Caki2 (cell line): ENCODE data around the gene LRRC39. TPM values are rescaled to one million over a fixed set of nuclear protein-coding genes. Genes with fewer than 3 reads are reported as not detected.

Experiments used
- DNase-seq: peaks from one replicate; pipeline ENCODE4 v3.0.0-alpha.2; 2015; ENCODE audit warnings: low read depth
- in situ Hi-C: cut with HindIII; loops from 2 replicates; pipeline ENCODE4 v1.10.0; 2016; ENCODE audit warnings: low sequenced_read_pairs, low pct_unique_long_range_greater_than_20kb, mixed read lengths
- total RNA-seq: library from RNA; depleted of rRNA; stranded (reverse); fragments of >200 nt; shearing (Covaris generic); gene quantifications from 2 replicates; pipeline ENCODE4 v1.2.3, GENCODE V29; 2014; ENCODE audit warnings: low replicate concordance; rRNA removed

The LRRC39 gene
- total RNA-seq, 1 experiment from 2014 or later: not detected

- in situ Hi-C loops: no loop called here
- no peak for DNase-seq
These were observed 76.5 kb downstream of the LRRC39 start for GRCh38 chr1:100101564-100101963.

GRCh38 chr1:100100202-100100601 lies 77.9 kb downstream of the LRRC39 start:
- no peak for DNase-seq
- in situ Hi-C loops: no loop called here

Other genes starting within 250 kb of the LRRC39 start
- gene SLC35A3, start 208.3 kb downstream of the LRRC39 start, total RNA-seq: 12.4 and 13.4 TPM in 2 replicates
- gene SASS6, start 45.3 kb downstream of the LRRC39 start, total RNA-seq: 2.9 and 4.3 TPM in 2 replicates
- 1.7 and 8.7 TPM in 2 replicates for gene TRMT13, start 45.1 kb downstream of the LRRC39 start, total RNA-seq
- 1.2 and 1.8 TPM in 2 replicates for gene DBT, start 71.6 kb upstream of the LRRC39 start, total RNA-seq
- 17.9 and 21.3 TPM in 2 replicates for gene RTCA, start 88.0 kb upstream of the LRRC39 start, total RNA-seq
- 5.1 and 6.5 TPM in 2 replicates for gene CDC14A, start 174.2 kb upstream of the LRRC39 start, total RNA-seq